H9 (cell line): ENCODE results near the gene TCF4. TPM values are rescaled to one million over a fixed set of nuclear protein-coding genes. Genes with fewer than 3 reads are reported as not detected.

Source experiments
- DNase-seq: peaks from one replicate; pipeline ENCODE4 v3.0.0-alpha.2; 2017
- H2AFZ ChIP-seq: one replicate; pipeline ENCODE4 v1.6.1; 2013; ENCODE audit warnings: mild to moderate bottlenecking, low read length, control low read depth, moderate library complexity
- H2AK5ac ChIP-seq: 2 replicates; pipeline ENCODE4 v1.6.1; 2013; ENCODE audit warnings: low read length, control low read depth, mixed read lengths; ENCODE audit not compliant: insufficient read length
- H2BK120ac ChIP-seq: one replicate; pipeline ENCODE4 v1.6.1; 2013; ENCODE audit warnings: low read depth, mild to moderate bottlenecking, low read length, control low read depth, inconsistent platforms; ENCODE audit not compliant: poor library complexity, severe bottlenecking
- H2BK12ac ChIP-seq: 2 replicates; pipeline ENCODE4 v1.6.1; 2013; ENCODE audit warnings: low read length, control low read depth, mixed read lengths, low read depth; ENCODE audit not compliant: insufficient read length
- H2BK15ac ChIP-seq: 2 replicates; pipeline ENCODE4 v1.6.1; 2013; ENCODE audit warnings: low read depth, low read length, control low read depth
- H2BK20ac ChIP-seq: one replicate; pipeline ENCODE4 v1.6.1; 2013; ENCODE audit warnings: low read depth, mild to moderate bottlenecking, low read length, control low read depth, inconsistent platforms; ENCODE audit not compliant: poor library complexity, severe bottlenecking
- H2BK5ac ChIP-seq: 2 replicates; pipeline ENCODE4 v1.6.1; 2013; ENCODE audit warnings: low read length, control low read depth, mixed read lengths; ENCODE audit not compliant: insufficient read length
- H3K14ac ChIP-seq: 2 replicates; pipeline ENCODE4 v1.6.1; 2013; ENCODE audit warnings: low read length, control low read depth; ENCODE audit not compliant: insufficient read depth
- H3K18ac ChIP-seq: 2 replicates; pipeline ENCODE4 v1.6.1; 2013; ENCODE audit warnings: low read depth, mild to moderate bottlenecking, mixed read lengths, low read length, control low read depth; ENCODE audit not compliant: insufficient read length
- H3K23ac ChIP-seq: 2 replicates; pipeline ENCODE4 v1.6.1; 2013; ENCODE audit warnings: low read length, control low read depth, mixed read lengths, low read depth; ENCODE audit not compliant: insufficient read length
- H3K23me2 ChIP-seq: 2 replicates; pipeline ENCODE4 v1.6.1; 2013; ENCODE audit warnings: low read depth, mild to moderate bottlenecking, mixed read lengths, low read length, control low read depth; ENCODE audit not compliant: insufficient read length, poor library complexity, severe bottlenecking
- H3K27ac ChIP-seq: 2 replicates; pipeline ENCODE4 v1.5.1; 2013; ENCODE audit warnings: low read length, control low read depth, mixed read lengths, low read depth; ENCODE audit not compliant: insufficient read length
- H3K27me3 ChIP-seq: 2 replicates; pipeline ENCODE4 v1.6.1; 2013; ENCODE audit warnings: low read length, control low read depth, inconsistent platforms; ENCODE audit not compliant: insufficient read depth
- H3K4ac ChIP-seq: 2 replicates; pipeline ENCODE4 v1.6.1; 2013; ENCODE audit warnings: low read depth, mild to moderate bottlenecking, control low read depth, inconsistent platforms, low read length, moderate library complexity
- H3K4me1 ChIP-seq: 2 replicates; pipeline ENCODE4 v1.6.1; 2013; ENCODE audit warnings: low read length, control low read depth, inconsistent platforms; ENCODE audit not compliant: insufficient read depth
- H3K4me2 ChIP-seq: 2 replicates; pipeline ENCODE4 v1.6.1; 2013; ENCODE audit warnings: low read length, control low read depth, mixed read lengths; ENCODE audit not compliant: insufficient read length, insufficient read depth
- H3K56ac ChIP-seq: 2 replicates; pipeline ENCODE4 v1.6.1; 2013; ENCODE audit warnings: low read depth, mild to moderate bottlenecking, mixed read lengths, low read length, control low read depth; ENCODE audit not compliant: insufficient read length
- H3K79me1 ChIP-seq: 2 replicates; pipeline ENCODE4 v1.6.1; 2013; ENCODE audit warnings: low read depth, mild to moderate bottlenecking, moderate library complexity, low read length, control low read depth, inconsistent platforms; ENCODE audit not compliant: insufficient read depth, poor library complexity, severe bottlenecking
- H3K79me2 ChIP-seq: 2 replicates; pipeline ENCODE4 v1.6.1; 2013; ENCODE audit warnings: low read length, control low read depth, inconsistent platforms; ENCODE audit not compliant: insufficient read depth
- H3K9ac ChIP-seq: 2 replicates; pipeline ENCODE4 v1.6.1; 2013; ENCODE audit warnings: low read length, control low read depth, mixed read lengths; ENCODE audit not compliant: insufficient read length; ENCODE audit errors: extremely low read depth
- H3K9me3 ChIP-seq: one replicate; pipeline ENCODE4 v1.6.1; 2013; ENCODE audit warnings: low read depth, low read length, inconsistent platforms; ENCODE audit not compliant: control insufficient read depth
- H3T11ph ChIP-seq: one replicate; pipeline ENCODE4 v1.6.1; 2013; ENCODE audit warnings: mild to moderate bottlenecking, low read length, control low read depth, inconsistent platforms
- H4K20me1 ChIP-seq: one replicate; pipeline ENCODE4 v1.6.1; 2013; ENCODE audit not compliant: control insufficient read depth, insufficient read length, insufficient read depth
- H4K5ac ChIP-seq: 2 replicates; pipeline ENCODE4 v1.6.1; 2013; ENCODE audit warnings: low read depth, mild to moderate bottlenecking, mixed read lengths, low read length, control low read depth; ENCODE audit not compliant: insufficient read length
- H4K8ac ChIP-seq: replicated peaks from 2 replicates; pipeline ENCODE4 v1.6.1; 2013; ENCODE audit warnings: low read length, control low read depth, mixed read lengths, low read depth; ENCODE audit not compliant: insufficient read length
- H4K91ac ChIP-seq: 2 replicates; pipeline ENCODE4 v1.6.1; 2013; ENCODE audit warnings: low read depth, mild to moderate bottlenecking, moderate library complexity, mixed read lengths, low read length, control low read depth; ENCODE audit not compliant: insufficient read length
- H3K27ac Mint-ChIP-seq, 3 experiments: 2 replicates in 2 of 3; 3 replicates in 1 of 3; pipeline ENCODE4 v1.8.0; 2020 to 2021; ENCODE audit warnings: mixed read lengths in 3 of 3, mild to moderate bottlenecking in 1 of 3, moderate library complexity in 1 of 3
- H3K27me3 Mint-ChIP-seq: 2 replicates; pipeline ENCODE4 v1.8.0; 2021; ENCODE audit warnings: low read depth, mild to moderate bottlenecking, moderate library complexity, mixed read lengths
- H3K36me3 Mint-ChIP-seq, 3 experiments: 2 replicates in 2 of 3; 3 replicates in 1 of 3; pipeline ENCODE4 v1.8.0; 2020 to 2021; ENCODE audit warnings: low read depth in 3 of 3, mixed read lengths in 3 of 3; ENCODE audit not compliant: insufficient read depth in 1 of 3
- H3K4me1 Mint-ChIP-seq, 2 experiments: 2 replicates each; pipeline ENCODE4 v1.8.0; 2020; ENCODE audit warnings: mixed read lengths in 2 of 2
- H3K4me3 Mint-ChIP-seq, 2 experiments: 2 replicates in 1 of 2; 3 replicates in 1 of 2; pipeline ENCODE4 v1.8.0; 2020 to 2021; ENCODE audit warnings: mild to moderate bottlenecking in 2 of 2, mixed read lengths in 2 of 2, moderate library complexity in 1 of 2
- H3K9me3 Mint-ChIP-seq, 2 experiments: 2 replicates in 1 of 2; 3 replicates in 1 of 2; pipeline ENCODE4 v1.8.0; 2020; ENCODE audit warnings: mild to moderate bottlenecking in 2 of 2, mixed read lengths in 2 of 2, moderate library complexity in 1 of 2
- WGBS: extraction: QIAGEN DNeasy Blood & Tissue Kit; methylation state at CpG from one replicate; pipeline ENCODE4 v1.1.7; 2013; ENCODE audit warnings: missing lambda C conversion rate, low lambda C conversion rate, mixed read lengths; ENCODE audit not compliant: insufficient read length; ENCODE audit errors: extremely low coverage; 5-methylcytosine and 5-hydroxymethylcytosine counted together
- total RNA-seq: library from RNA; stranded (reverse); gene quantifications from 2 replicates; pipeline ENCODE4 v1.2.1, GENCODE V29; 2021
- TF ChIP-seq, protein P1 (sequence below): fragments of 200-600 bp; sonication (generic); conservative IDR thresholded peaks from 3 replicates; pipeline ENCODE4 v1.8.0; 2021; ENCODE audit warnings: antibody characterized with exemption, mild to moderate bottlenecking

The TCF4 gene
- total RNA-seq, 1 experiment from 2014 or later: 99.4 TPM

- no peaks in the 10 kb centered on the region for H3K9me3 ChIP-seq
- H2AFZ ChIP-seq: no peak overlapping the region
- H4K5ac ChIP-seq: no peak overlapping the region
- Mint-ChIP-seq H3K4me3 (no peak overlapping the region), H3K27me3 (no peaks in the 10 kb centered on the region), H3K36me3 (peaks cover 0 to 3% (median 0%) of the 10 kb centered on the region in 3 experiments; a peak in 1 of 7 replicates), H3K4me1 (peaks cover 29 to 52% of the 10 kb centered on the region in 2 experiments), H3K9me3 (no peaks in the 10 kb centered on the region), H3K27ac (no peak overlapping the region)
- no peak overlapping the region for H3K9ac ChIP-seq
- H4K20me1 ChIP-seq: no peaks in the 10 kb centered on the region
- TF ChIP-seq, protein P1, sequence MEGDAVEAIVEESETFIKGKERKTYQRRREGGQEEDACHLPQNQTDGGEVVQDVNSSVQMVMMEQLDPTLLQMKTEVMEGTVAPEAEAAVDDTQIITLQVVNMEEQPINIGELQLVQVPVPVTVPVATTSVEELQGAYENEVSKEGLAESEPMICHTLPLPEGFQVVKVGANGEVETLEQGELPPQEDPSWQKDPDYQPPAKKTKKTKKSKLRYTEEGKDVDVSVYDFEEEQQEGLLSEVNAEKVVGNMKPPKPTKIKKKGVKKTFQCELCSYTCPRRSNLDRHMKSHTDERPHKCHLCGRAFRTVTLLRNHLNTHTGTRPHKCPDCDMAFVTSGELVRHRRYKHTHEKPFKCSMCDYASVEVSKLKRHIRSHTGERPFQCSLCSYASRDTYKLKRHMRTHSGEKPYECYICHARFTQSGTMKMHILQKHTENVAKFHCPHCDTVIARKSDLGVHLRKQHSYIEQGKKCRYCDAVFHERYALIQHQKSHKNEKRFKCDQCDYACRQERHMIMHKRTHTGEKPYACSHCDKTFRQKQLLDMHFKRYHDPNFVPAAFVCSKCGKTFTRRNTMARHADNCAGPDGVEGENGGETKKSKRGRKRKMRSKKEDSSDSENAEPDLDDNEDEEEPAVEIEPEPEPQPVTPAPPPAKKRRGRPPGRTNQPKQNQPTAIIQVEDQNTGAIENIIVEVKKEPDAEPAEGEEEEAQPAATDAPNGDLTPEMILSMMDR: no peak
- no peak overlapping the region for H3K14ac ChIP-seq
- H3T11ph ChIP-seq: no peak overlapping the region
- no peak overlapping the region for H3K4me2 ChIP-seq
- no peak overlapping the region for H3K4ac ChIP-seq
- peaks cover 8% of the 10 kb centered on the region for H3K4me1 ChIP-seq
- DNase-seq: no peak
- no peaks in the 10 kb centered on the region for H3K23me2 ChIP-seq
- H2BK15ac ChIP-seq: no peak overlapping the region
- H2AK5ac ChIP-seq: no peak overlapping the region
- no peaks in the 10 kb centered on the region for H3K27me3 ChIP-seq
- no peak overlapping the region for H2BK5ac ChIP-seq
- no peak overlapping the region for H2BK20ac ChIP-seq
- no peak overlapping the region for H4K8ac ChIP-seq
- no peak overlapping the region for H2BK12ac ChIP-seq
- no peak overlapping the region for H3K27ac ChIP-seq
- no peak overlapping the region for H3K23ac ChIP-seq
- no peaks in the 10 kb centered on the region for H3K79me1 ChIP-seq
- H4K91ac ChIP-seq: no peak overlapping the region
- H3K56ac ChIP-seq: no peak overlapping the region
- no CpG with 5 or more reads among the region's 2 CpGs for WGBS
- H3K18ac ChIP-seq: no peak overlapping the region
- no peak overlapping the region for H2BK120ac ChIP-seq
- no peaks in the 10 kb centered on the region for H3K79me2 ChIP-seq
These were observed 281.5 kb downstream of the TCF4 start for GRCh38 chr18:55306359-55307024.
